ENCODE results near the gene GP9.

DNA sequence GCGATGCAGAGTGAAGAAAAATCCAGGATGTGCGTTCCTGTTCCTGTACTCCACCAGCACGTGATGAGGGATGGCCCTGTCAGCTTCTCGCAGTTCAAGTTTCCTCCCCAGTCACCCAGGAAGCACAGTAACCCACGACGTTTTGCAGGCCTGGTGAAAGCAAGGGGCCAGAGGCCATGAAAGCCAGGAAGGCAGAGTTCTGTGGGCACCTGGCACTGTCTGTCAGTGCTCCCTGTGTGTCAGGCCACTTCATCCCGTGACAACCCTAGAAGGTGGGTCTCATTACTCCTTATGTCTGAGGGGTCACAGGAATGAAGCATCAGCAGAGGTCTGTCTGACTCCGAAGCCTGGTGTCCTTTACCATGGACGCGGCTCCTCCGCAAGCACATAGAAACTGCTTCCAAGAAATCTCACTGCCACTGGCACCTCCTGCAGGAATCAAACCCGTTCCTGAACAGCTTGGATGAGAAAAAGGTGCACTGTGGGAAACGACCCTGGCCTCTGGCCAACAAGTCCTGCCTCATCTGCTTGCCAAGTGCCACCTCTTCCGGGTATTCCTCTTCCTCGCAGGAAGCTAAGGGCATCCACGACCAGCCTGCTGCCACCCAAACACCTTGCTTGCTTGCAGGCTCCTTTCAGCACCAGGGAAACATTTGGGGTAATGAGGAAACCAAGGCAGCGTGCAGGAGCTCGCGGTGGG lies 46.4 kb downstream of the GP9 start:
- TF ChIP-seq EZH2 (IDR thresholded peaks at IDR 0.05) (no peak), POLR2AphosphoS5 (IDR thresholded peaks at IDR 0.05; ENCODE audit: borderline replicate concordance, low read depth, low read length) (no peak)
